ENCODE results near the gene IP6K1. TPM values are rescaled to one million over a fixed set of nuclear protein-coding genes. Genes with fewer than 3 reads are reported as not detected.

IP6K1 gene
- total and polyA plus RNA-seq, 2 donors from 2014 or later = 21.7 to 49.6 TPM

DNA sequence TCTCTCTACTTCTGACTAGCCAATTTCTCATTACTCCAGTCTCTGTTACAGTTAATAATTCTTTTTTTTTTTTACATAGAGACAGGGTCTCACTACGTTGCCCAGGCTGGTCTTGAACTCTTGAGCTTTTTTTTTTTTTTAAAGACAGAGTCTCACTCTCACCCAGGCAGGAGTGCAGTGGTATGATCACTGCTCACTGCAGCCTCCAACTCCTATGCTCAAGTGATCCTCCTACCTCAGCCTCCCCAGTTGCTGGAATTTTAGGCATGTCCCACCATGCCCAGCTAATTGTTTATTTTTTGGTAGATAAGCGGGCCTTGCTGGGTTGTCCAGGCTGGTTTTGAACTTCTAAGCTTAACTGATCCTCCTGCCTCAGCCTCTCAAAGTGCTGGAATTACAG is 13.6 kb downstream of the IP6K1 start:
- Histone ChIP-seq H3K9me3 (ENCODE audit: control insufficient read depth in 2 of 3, insufficient read depth in 1 of 3, low read length in 3 of 3) (no peaks in the 10 kb centered on the region), H3K36me3 (ENCODE audit: control insufficient read depth in 2 of 3, insufficient read depth in 3 of 3, low read length in 3 of 3) (peaks cover 2 to 8% (median 2%) of the 10 kb centered on the region in 3 donors), H3K27me3 (ENCODE audit: control insufficient read depth, insufficient read depth, low read length) (no peaks in the 10 kb centered on the region), H3K9ac (ENCODE audit: low read length in 3 of 3) (no peak overlapping the region), H3K4me1 (ENCODE audit: control insufficient read depth in 2 of 3, insufficient read depth in 2 of 3, low read depth in 1 of 3, low read length in 3 of 3) (no peaks in the 10 kb centered on the region), H3K27ac (ENCODE audit: low read depth in 2 of 2, low read length in 2 of 2) (no peak overlapping the region), H3K4me3 (ENCODE audit: low read length in 3 of 3) (no peak overlapping the region)
- DNase-seq = no peak
- TF ChIP-seq, protein P1, sequence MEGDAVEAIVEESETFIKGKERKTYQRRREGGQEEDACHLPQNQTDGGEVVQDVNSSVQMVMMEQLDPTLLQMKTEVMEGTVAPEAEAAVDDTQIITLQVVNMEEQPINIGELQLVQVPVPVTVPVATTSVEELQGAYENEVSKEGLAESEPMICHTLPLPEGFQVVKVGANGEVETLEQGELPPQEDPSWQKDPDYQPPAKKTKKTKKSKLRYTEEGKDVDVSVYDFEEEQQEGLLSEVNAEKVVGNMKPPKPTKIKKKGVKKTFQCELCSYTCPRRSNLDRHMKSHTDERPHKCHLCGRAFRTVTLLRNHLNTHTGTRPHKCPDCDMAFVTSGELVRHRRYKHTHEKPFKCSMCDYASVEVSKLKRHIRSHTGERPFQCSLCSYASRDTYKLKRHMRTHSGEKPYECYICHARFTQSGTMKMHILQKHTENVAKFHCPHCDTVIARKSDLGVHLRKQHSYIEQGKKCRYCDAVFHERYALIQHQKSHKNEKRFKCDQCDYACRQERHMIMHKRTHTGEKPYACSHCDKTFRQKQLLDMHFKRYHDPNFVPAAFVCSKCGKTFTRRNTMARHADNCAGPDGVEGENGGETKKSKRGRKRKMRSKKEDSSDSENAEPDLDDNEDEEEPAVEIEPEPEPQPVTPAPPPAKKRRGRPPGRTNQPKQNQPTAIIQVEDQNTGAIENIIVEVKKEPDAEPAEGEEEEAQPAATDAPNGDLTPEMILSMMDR (IDR thresholded peaks at IDR 0.05; ENCODE audit: borderline replicate concordance, extremely low read depth, insufficient read depth) = no peak
- no peak for FAIRE-seq
- intact Hi-C loops (cut with DNase I) = no loop called here

DNA sequence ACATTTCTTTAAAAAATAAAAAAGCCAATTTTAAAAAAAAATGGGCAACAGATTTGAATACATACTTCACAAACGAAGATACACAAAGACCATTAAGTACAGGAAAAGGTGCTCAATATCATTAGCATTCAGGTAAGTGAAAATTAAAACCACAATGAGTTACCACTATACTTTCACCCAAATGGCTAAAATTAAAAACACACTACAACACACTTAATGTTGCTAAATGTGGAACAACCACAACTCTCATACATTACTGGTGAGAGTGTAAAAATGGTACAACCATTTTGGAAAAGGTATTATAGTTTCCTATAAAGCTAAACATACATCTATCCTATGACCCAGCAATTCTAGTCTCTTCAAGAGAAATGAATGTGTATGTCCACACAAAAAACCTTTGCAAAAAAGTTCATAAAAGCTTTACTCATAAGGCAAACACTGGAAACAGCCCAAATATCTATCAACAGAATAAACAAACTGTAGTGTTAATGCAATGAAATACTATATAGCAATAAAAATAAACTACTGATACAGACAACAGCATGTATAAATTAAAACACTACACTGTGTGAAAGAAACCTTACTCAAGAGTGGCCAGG is 14.9 kb downstream of the IP6K1 start:
- Histone ChIP-seq H3K36me3 (ENCODE audit: control insufficient read depth in 2 of 3, insufficient read depth in 3 of 3, low read length in 3 of 3) (peaks cover 2 to 8% (median 2%) of the 10 kb centered on the region in 3 donors), H3K4me1 (ENCODE audit: control insufficient read depth in 2 of 3, insufficient read depth in 2 of 3, low read depth in 1 of 3, low read length in 3 of 3) (no peaks in the 10 kb centered on the region), H3K27ac (ENCODE audit: low read depth in 2 of 2, low read length in 2 of 2) (no peak overlapping the region), H3K9me3 (ENCODE audit: control insufficient read depth in 2 of 3, insufficient read depth in 1 of 3, low read length in 3 of 3) (no peaks in the 10 kb centered on the region), H3K27me3 (ENCODE audit: control insufficient read depth, insufficient read depth, low read length) (no peaks in the 10 kb centered on the region), H3K4me3 (ENCODE audit: low read length in 3 of 3) (no peak overlapping the region), H3K9ac (ENCODE audit: low read length in 3 of 3) (no peak overlapping the region)
- DNase-seq (no peak), FAIRE-seq (no peak)
- intact Hi-C loops (cut with DNase I) = no loop called here
- TF ChIP-seq, protein P1 (IDR thresholded peaks at IDR 0.05; ENCODE audit: borderline replicate concordance, extremely low read depth, insufficient read depth) = no peak

DNA sequence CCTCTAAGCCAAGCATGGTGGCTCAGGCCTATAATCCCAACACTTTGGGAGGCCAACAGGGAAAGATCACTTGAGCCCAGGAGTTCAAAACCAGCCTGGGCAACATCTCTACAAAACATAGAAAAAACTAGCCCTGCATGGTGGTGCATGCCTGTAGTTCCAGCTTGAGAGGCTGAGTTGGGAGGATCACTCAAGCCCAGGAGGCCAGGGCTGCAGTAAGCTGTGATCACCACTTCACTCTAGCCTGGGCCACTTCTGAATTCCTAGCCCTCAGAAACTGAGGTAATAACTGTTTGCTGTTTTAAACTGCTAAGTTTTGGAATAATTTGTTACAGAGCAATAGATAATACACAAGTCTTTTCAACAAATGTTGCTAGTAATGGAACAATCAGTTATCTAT is 16.4 kb downstream of the IP6K1 start:
- DNase-seq = no peak
- no peak overlapping the region for H3K27ac ChIP-seq (ENCODE audit: low read depth in 2 of 2, low read length in 2 of 2)
- TF ChIP-seq, protein P1 (IDR thresholded peaks at IDR 0.05; ENCODE audit: borderline replicate concordance, extremely low read depth, insufficient read depth) = no peak

More for the DNA sequence above, 16.4 kb downstream of the IP6K1 start:
- H3K27me3 ChIP-seq (ENCODE audit: control insufficient read depth, insufficient read depth, low read length) = no peaks in the 10 kb centered on the region
- no peak overlapping the region for H3K9ac ChIP-seq (ENCODE audit: low read length in 3 of 3)
- intact Hi-C loops (cut with DNase I) = no loop called here
- no peak overlapping the region for H3K4me3 ChIP-seq (ENCODE audit: low read length in 3 of 3)
- FAIRE-seq = no peak
- no peaks in the 10 kb centered on the region for H3K4me1 ChIP-seq (ENCODE audit: control insufficient read depth in 2 of 3, insufficient read depth in 2 of 3, low read depth in 1 of 3, low read length in 3 of 3)
- H3K9me3 ChIP-seq (ENCODE audit: control insufficient read depth in 2 of 3, insufficient read depth in 1 of 3, low read length in 3 of 3) = no peaks in the 10 kb centered on the region
- peaks cover 0 to 2% (median 0%) of the 10 kb centered on the region in 3 donors for H3K36me3 ChIP-seq (ENCODE audit: control insufficient read depth in 2 of 3, insufficient read depth in 3 of 3, low read length in 3 of 3)

All from kidney (tissue), 14 donors.